ENCODE results near the gene SLBP.

Gene SLBP

GRCh38 chr4:1745697-1746096, 33.6 kb upstream of the SLBP start:
- Histone ChIP-seq H3K23ac (ENCODE audit: low read length in 2 of 2) (no peak overlapping the region), H2BK12ac (ENCODE audit: low read length in 2 of 2) (no peak overlapping the region), H3K18ac (ENCODE audit: low read depth in 1 of 2, low read length in 2 of 2) (no peak overlapping the region), H3K36me3 (ENCODE audit: control insufficient read depth in 1 of 2, insufficient read depth in 2 of 2, low read depth in 1 of 2, low read length in 2 of 2) (peaks cover 11 to 38% of the 10 kb centered on the region in 2 experiments), H3K27me3 (ENCODE audit: control insufficient read depth in 1 of 2, insufficient read depth in 1 of 2, low read length in 2 of 2) (peaks cover 0 to 12% of the 10 kb centered on the region in 2 experiments), H3K9me3 (ENCODE audit: control insufficient read depth, low read length) (no peaks in the 10 kb centered on the region), H3K4me1 (ENCODE audit: control insufficient read depth, insufficient read depth, low read depth, low read length) (peaks cover 12% of the 10 kb centered on the region), H3K27ac (ENCODE audit: low read length, poor library complexity, severe bottlenecking) (no peak overlapping the region), H3K14ac (ENCODE audit: low read length in 2 of 2) (no peak overlapping the region), H3K4me3 (ENCODE audit: insufficient read depth in 1 of 2, low read depth in 1 of 2, low read length in 2 of 2) (no peak overlapping the region), H3K9ac (ENCODE audit: low read length) (no peak overlapping the region), H4K8ac (ENCODE audit: low read length) (peak overlapping the region; percentile 64), H3K4ac (ENCODE audit: low read depth in 1 of 2, low read length in 2 of 2) (peak overlapping the region in 1 of 2 experiments; percentile 59), H3K4me2 (ENCODE audit: low read length, poor library complexity, severe bottlenecking) (no peak overlapping the region), H2BK5ac (ENCODE audit: low read depth, low read length, poor library complexity, severe bottlenecking) (no peak overlapping the region), H2AK5ac (ENCODE audit: low read length, severe bottlenecking) (no peak overlapping the region), H2BK15ac (ENCODE audit: low read depth, poor library complexity, severe bottlenecking) (no peak overlapping the region), H2AFZ (ENCODE audit: low read depth, low read length) (no peak overlapping the region), H2BK120ac (ENCODE audit: low read depth, low read length) (no peak overlapping the region), H4K91ac (ENCODE audit: low read length) (no peak overlapping the region), H3K79me1 (replicated peaks; ENCODE audit: low read length, poor library complexity, severe bottlenecking) (peaks cover 11% of the 10 kb centered on the region)
- WGBS, result 87% methylated on average over 11 of the region's 12 CpGs
- DNase-seq, result no peak

DNA sequence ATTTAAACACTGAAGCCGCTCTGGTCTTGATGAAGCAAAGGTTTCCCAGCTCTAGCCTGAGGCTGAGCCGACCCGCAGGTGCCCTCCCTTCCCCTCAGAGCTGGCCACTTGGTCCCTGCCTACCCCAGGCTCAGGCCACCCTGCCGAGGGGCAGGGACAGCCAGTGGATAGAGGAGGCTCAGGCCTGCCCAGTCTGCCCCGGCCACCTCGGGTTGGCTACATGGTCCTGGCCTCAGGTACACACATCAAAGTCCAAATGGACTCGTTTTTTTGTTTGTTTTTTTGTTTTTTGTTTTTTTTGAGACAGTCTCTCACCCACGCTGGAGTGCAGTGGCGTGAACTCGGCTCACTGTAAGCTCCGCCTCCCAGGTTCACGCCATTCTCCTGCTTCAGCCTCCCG, 33.0 kb upstream of the SLBP start:
- Histone ChIP-seq H3K4me3 (ENCODE audit: insufficient read depth in 1 of 2, low read depth in 1 of 2, low read length in 2 of 2) (no peak overlapping the region), H2BK15ac (ENCODE audit: low read depth, poor library complexity, severe bottlenecking) (no peak overlapping the region), H3K36me3 (ENCODE audit: control insufficient read depth in 1 of 2, insufficient read depth in 2 of 2, low read depth in 1 of 2, low read length in 2 of 2) (peaks cover 13 to 43% of the 10 kb centered on the region in 2 experiments), H4K91ac (ENCODE audit: low read length) (no peak overlapping the region), H2BK120ac (ENCODE audit: low read depth, low read length) (no peak overlapping the region), H3K9me3 (ENCODE audit: control insufficient read depth, low read length) (no peaks in the 10 kb centered on the region), H3K4me1 (ENCODE audit: control insufficient read depth, insufficient read depth, low read depth, low read length) (peaks cover 12% of the 10 kb centered on the region), H3K14ac (ENCODE audit: low read length in 2 of 2) (no peak overlapping the region), H2AFZ (ENCODE audit: low read depth, low read length) (no peak overlapping the region), H3K27me3 (ENCODE audit: control insufficient read depth in 1 of 2, insufficient read depth in 1 of 2, low read length in 2 of 2) (peaks cover 0 to 7% of the 10 kb centered on the region in 2 experiments), H3K4me2 (ENCODE audit: low read length, poor library complexity, severe bottlenecking) (no peak overlapping the region), H3K23ac (ENCODE audit: low read length in 2 of 2) (no peak overlapping the region), H2BK12ac (ENCODE audit: low read length in 2 of 2) (no peak overlapping the region), H2BK5ac (ENCODE audit: low read depth, low read length, poor library complexity, severe bottlenecking) (no peak overlapping the region), H3K79me1 (replicated peaks; ENCODE audit: low read length, poor library complexity, severe bottlenecking) (peaks cover 13% of the 10 kb centered on the region), H2AK5ac (ENCODE audit: low read length, severe bottlenecking) (no peak overlapping the region), H3K9ac (ENCODE audit: low read length) (no peak overlapping the region), H3K18ac (ENCODE audit: low read depth in 1 of 2, low read length in 2 of 2) (no peak overlapping the region), H3K4ac (ENCODE audit: low read depth in 1 of 2, low read length in 2 of 2) (no peak overlapping the region), H3K27ac (ENCODE audit: low read length, poor library complexity, severe bottlenecking) (no peak overlapping the region), H4K8ac (ENCODE audit: low read length) (peak overlapping the region; percentile 24)
- 92% methylated on average over 13 of the region's 13 CpGs for WGBS
- DNase-seq, result no peak

GRCh38 chr4:1744552-1744951, 32.4 kb upstream of the SLBP start:
- WGBS, result 96% methylated on average over 14 of the region's 14 CpGs
- no peak for DNase-seq
- Histone ChIP-seq H3K9me3 (ENCODE audit: control insufficient read depth, low read length) (no peaks in the 10 kb centered on the region), H3K18ac (ENCODE audit: low read depth in 1 of 2, low read length in 2 of 2) (no peak overlapping the region), H3K23ac (ENCODE audit: low read length in 2 of 2) (no peak overlapping the region), H2BK15ac (ENCODE audit: low read depth, poor library complexity, severe bottlenecking) (no peak overlapping the region), H3K9ac (ENCODE audit: low read length) (no peak overlapping the region), H3K79me1 (replicated peaks; ENCODE audit: low read length, poor library complexity, severe bottlenecking) (peaks cover 14% of the 10 kb centered on the region), H4K8ac (ENCODE audit: low read length) (no peak overlapping the region), H3K4me2 (ENCODE audit: low read length, poor library complexity, severe bottlenecking) (no peak overlapping the region), H3K27ac (ENCODE audit: low read length, poor library complexity, severe bottlenecking) (no peak overlapping the region), H3K4ac (ENCODE audit: low read depth in 1 of 2, low read length in 2 of 2) (no peak overlapping the region), H3K4me3 (ENCODE audit: insufficient read depth in 1 of 2, low read depth in 1 of 2, low read length in 2 of 2) (no peak overlapping the region), H2BK5ac (ENCODE audit: low read depth, low read length, poor library complexity, severe bottlenecking) (no peak overlapping the region), H3K4me1 (ENCODE audit: control insufficient read depth, insufficient read depth, low read depth, low read length) (peaks cover 12% of the 10 kb centered on the region), H2BK120ac (ENCODE audit: low read depth, low read length) (no peak overlapping the region), H2BK12ac (ENCODE audit: low read length in 2 of 2) (no peak overlapping the region), H3K14ac (ENCODE audit: low read length in 2 of 2) (no peak overlapping the region), H3K27me3 (ENCODE audit: control insufficient read depth in 1 of 2, insufficient read depth in 1 of 2, low read length in 2 of 2) (peaks cover 0 to 7% of the 10 kb centered on the region in 2 experiments), H3K36me3 (ENCODE audit: control insufficient read depth in 1 of 2, insufficient read depth in 2 of 2, low read depth in 1 of 2, low read length in 2 of 2) (peaks cover 13 to 49% of the 10 kb centered on the region in 2 experiments), H2AK5ac (ENCODE audit: low read length, severe bottlenecking) (no peak overlapping the region), H2AFZ (ENCODE audit: low read depth, low read length) (no peak overlapping the region), H4K91ac (ENCODE audit: low read length) (no peak overlapping the region)

GRCh38 chr4:1743975-1744374, 31.9 kb upstream of the SLBP start:
- no peak overlapping the region for H2AFZ ChIP-seq (ENCODE audit: low read depth, low read length)

More at GRCh38 chr4:1743975-1744374, 31.9 kb upstream of the SLBP start:
- no peak overlapping the region for H2BK120ac ChIP-seq (ENCODE audit: low read depth, low read length)
- peaks cover 12% of the 10 kb centered on the region for H3K4me1 ChIP-seq (ENCODE audit: control insufficient read depth, insufficient read depth, low read depth, low read length)
- H3K79me1 ChIP-seq (replicated peaks; ENCODE audit: low read length, poor library complexity, severe bottlenecking), result peaks cover 18% of the 10 kb centered on the region
- H2BK5ac ChIP-seq (ENCODE audit: low read depth, low read length, poor library complexity, severe bottlenecking), result no peak overlapping the region
- no peak overlapping the region for H3K9ac ChIP-seq (ENCODE audit: low read length)
- no peak overlapping the region for H2BK15ac ChIP-seq (ENCODE audit: low read depth, poor library complexity, severe bottlenecking)
- peaks cover 13 to 55% of the 10 kb centered on the region in 2 experiments for H3K36me3 ChIP-seq (ENCODE audit: control insufficient read depth in 1 of 2, insufficient read depth in 2 of 2, low read depth in 1 of 2, low read length in 2 of 2)
- H3K23ac ChIP-seq (ENCODE audit: low read length in 2 of 2), result no peak overlapping the region
- H2BK12ac ChIP-seq (ENCODE audit: low read length in 2 of 2), result no peak overlapping the region
- no peak overlapping the region for H4K91ac ChIP-seq (ENCODE audit: low read length)
- H3K14ac ChIP-seq (ENCODE audit: low read length in 2 of 2), result no peak overlapping the region
- H3K4me3 ChIP-seq (ENCODE audit: insufficient read depth in 1 of 2, low read depth in 1 of 2, low read length in 2 of 2), result no peak overlapping the region
- H2AK5ac ChIP-seq (ENCODE audit: low read length, severe bottlenecking), result no peak overlapping the region
- DNase-seq, result no peak
- no peak overlapping the region for H4K8ac ChIP-seq (ENCODE audit: low read length)
- H3K18ac ChIP-seq (ENCODE audit: low read depth in 1 of 2, low read length in 2 of 2), result no peak overlapping the region
- peaks cover 0 to 7% of the 10 kb centered on the region in 2 experiments for H3K27me3 ChIP-seq (ENCODE audit: control insufficient read depth in 1 of 2, insufficient read depth in 1 of 2, low read length in 2 of 2)
- H3K4ac ChIP-seq (ENCODE audit: low read depth in 1 of 2, low read length in 2 of 2), result no peak overlapping the region
- H3K27ac ChIP-seq (ENCODE audit: low read length, poor library complexity, severe bottlenecking), result no peak overlapping the region
- 96% methylated on average over 6 of the region's 6 CpGs for WGBS
- H3K4me2 ChIP-seq (ENCODE audit: low read length, poor library complexity, severe bottlenecking), result no peak overlapping the region
- peaks cover 4% of the 10 kb centered on the region for H3K9me3 ChIP-seq (ENCODE audit: control insufficient read depth, low read length)
